NCI-H128 (cell line): ENCODE measurements around the gene MYO5C.

Experiments used
- DNase-seq: peaks from one replicate; lab custom pipeline; 2025; ENCODE audit not compliant: unreplicated experiment; lab: John Stamatoyannopoulos, UW

The MYO5C gene

GRCh38 chr15:52150871-52151270 is 144.7 kb downstream of the MYO5C start:
- DNase-seq, result no peak

DNA sequence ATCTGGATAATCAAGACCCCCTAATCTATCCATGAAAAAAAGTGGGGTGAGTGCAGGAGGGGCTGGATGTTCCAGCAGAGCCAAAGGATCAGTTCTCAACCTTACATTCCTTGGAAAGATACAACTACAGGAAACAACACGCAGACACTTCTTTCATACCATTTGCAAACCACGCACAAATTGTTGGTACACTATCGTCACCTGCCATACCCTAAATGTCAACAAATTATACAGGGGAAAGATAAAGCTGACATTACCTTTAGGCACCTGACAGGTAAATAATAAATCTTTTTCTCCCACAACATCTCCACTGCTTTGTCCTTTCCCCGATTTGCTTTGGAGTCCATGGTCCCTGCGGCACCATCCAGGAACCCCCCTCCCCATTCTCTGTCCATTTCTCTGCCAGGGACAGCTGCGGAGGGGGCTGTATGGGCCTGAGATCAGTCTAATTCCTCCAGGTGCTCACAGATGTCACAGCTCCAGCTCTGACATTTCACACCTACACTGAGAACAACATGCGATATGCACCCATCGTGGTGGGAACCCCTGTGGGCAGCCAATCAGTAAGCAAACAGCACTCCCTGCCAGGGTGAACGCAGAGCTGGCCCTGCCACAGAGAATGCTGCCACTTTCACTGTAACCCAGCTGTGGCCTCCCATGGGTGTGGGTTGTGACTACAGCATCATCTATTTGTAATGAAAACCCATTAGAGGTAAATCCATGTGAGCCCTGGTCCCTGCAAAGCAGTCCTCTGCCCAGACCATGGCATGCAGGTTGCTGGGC is 145.4 kb downstream of the MYO5C start:
- no peak for DNase-seq

DNA sequence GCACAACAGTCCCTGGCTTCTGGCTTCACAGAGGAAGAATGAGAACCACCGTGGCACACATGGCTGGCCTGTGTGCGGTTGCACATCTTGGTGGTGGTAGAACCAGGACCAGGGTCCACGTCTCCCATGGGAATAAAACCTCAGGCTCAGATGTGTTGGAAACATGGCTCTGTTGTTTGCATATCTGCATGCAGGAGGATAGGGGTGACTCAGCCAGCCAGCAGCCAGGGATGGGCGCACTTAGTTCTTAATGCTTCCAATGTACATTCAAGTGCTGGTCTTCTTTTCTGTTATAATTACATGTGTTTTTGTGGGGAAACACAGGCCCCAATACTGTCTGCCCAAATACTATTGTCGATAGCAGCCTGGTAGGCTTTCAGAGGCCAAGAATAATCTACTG is 147.2 kb downstream of the MYO5C start:
- DNase-seq, result no peak

DNA sequence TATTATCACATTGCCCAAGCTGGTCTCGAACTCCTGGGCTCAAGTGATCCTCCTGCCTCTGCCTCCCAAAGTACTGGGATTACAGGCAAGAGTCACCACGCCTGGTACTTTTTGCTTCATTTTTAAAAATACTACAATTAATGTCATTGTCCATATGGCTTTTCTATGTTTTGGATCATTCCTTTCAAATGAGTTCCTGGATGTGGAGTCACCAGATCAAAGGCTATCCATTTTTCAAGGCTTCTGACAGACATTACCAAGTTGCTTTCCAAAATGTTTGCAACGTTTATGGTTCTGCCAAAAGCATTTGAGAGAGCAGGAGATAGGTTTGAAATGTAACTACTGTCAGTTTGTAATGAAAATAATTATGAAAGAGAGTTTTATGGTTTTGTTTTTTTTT is 148.8 kb downstream of the MYO5C start:
- no peak for DNase-seq

DNA sequence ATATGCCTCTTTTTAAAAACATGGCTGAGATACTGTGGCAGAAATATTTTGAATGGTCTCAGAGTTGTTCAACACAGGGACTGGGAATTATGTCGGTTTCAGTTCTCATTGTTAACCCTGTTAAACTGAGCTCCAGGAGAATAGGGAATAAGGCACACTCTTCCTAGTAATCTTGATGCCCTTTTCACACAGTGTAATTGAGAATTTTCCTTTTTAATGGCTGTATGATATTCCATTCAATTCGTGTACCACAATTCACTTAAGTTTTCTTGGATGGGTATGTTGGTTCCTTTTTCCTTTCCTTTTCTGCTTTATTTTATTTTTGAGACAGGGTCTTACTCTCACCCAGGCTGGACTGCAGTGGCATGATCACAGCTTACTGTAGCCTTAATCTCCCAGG is 149.3 kb downstream of the MYO5C start:
- no peak for DNase-seq

DNA sequence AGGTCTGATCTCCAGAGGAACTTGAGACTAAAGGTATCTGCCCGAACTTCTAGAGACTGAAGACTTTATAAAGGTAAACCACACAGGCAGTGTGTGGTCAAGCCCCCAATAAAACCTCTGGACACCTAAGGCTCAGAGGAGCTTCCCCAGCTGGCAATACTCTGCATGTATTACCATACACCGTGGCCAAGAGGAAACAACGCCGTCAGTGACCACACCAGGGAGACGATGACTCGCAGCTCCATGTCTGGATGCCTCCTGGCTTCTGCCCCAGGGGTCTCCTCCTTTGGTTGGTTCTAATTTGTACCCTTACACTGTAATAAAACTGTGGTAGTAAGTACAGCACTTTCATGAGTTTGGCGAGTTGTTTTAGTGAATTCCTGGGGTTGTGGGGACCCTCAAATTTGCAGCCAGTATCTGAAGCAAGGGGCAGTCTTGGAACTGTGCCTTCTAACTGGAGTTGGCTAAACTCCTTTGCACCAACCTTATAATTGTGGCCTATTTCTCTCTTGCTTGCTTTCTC is 150.9 kb downstream of the MYO5C start:
- no peak for DNase-seq

DNA sequence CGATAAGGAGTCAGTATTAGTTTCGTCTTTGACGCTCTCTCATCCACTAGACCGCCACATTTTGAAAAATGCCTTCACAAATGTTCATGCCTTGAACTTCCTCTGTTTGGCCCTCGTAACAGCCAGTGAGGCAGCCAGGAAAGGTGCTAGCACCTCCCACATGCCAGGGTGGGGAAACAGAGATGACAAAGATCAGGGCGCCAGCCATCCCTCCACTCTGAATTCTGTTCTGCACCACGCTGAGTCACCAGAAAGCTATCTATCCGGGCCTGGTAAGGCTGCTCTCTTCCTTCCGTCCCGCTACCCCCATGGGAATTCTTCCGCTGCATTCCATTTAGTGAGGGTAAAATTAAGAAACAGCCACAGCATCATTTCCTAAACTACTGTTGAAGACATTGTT is 151.7 kb downstream of the MYO5C start:
- no peak for DNase-seq
